ENCODE results near the gene KIFC1. TPM values are rescaled to one million over a fixed set of nuclear protein-coding genes. Genes with fewer than 3 reads are reported as not detected.

KIFC1 gene
- total RNA-seq, 1 donor from 2014 or later, result 31.3 TPM

DNA sequence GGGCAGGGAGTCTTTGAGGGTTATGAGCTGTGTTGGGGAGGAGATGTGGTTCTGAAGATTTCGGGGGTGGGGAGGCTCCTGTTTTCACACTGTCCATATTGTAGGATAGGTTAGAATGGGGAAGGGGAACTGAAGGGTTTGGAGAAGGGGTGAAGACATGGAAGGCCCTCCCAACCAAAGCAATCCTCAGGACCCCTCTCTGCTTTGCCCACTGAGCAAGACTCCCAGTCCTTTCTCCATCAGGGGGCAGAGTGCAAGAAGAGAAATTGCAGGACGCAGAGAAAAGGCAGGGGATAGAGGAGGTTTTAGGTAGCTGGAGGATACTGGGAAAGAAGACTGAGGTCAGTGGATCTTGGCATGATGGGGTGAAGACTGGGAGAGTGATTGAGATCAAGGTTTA lies 32.2 kb downstream of the KIFC1 start:
- Mint-ChIP-seq H3K4me1 (peaks cover 71% of the 10 kb centered on the region), H3K27ac (peak overlapping the region; percentile 97), H3K27me3 (ENCODE audit: low read depth) (no peaks in the 10 kb centered on the region), H3K9me3 (no peaks in the 10 kb centered on the region), H3K4me3 (no peak overlapping the region), H3K36me3 (peaks cover 8% of the 10 kb centered on the region)
- TF ChIP-seq, protein P1, sequence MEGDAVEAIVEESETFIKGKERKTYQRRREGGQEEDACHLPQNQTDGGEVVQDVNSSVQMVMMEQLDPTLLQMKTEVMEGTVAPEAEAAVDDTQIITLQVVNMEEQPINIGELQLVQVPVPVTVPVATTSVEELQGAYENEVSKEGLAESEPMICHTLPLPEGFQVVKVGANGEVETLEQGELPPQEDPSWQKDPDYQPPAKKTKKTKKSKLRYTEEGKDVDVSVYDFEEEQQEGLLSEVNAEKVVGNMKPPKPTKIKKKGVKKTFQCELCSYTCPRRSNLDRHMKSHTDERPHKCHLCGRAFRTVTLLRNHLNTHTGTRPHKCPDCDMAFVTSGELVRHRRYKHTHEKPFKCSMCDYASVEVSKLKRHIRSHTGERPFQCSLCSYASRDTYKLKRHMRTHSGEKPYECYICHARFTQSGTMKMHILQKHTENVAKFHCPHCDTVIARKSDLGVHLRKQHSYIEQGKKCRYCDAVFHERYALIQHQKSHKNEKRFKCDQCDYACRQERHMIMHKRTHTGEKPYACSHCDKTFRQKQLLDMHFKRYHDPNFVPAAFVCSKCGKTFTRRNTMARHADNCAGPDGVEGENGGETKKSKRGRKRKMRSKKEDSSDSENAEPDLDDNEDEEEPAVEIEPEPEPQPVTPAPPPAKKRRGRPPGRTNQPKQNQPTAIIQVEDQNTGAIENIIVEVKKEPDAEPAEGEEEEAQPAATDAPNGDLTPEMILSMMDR (IDR thresholded peaks at IDR 0.05; ENCODE audit: unreplicated experiment), result no peak
- no peak for DNase-seq (ENCODE audit: low spot score in 2 of 2, unreplicated experiment in 2 of 2)

DNA sequence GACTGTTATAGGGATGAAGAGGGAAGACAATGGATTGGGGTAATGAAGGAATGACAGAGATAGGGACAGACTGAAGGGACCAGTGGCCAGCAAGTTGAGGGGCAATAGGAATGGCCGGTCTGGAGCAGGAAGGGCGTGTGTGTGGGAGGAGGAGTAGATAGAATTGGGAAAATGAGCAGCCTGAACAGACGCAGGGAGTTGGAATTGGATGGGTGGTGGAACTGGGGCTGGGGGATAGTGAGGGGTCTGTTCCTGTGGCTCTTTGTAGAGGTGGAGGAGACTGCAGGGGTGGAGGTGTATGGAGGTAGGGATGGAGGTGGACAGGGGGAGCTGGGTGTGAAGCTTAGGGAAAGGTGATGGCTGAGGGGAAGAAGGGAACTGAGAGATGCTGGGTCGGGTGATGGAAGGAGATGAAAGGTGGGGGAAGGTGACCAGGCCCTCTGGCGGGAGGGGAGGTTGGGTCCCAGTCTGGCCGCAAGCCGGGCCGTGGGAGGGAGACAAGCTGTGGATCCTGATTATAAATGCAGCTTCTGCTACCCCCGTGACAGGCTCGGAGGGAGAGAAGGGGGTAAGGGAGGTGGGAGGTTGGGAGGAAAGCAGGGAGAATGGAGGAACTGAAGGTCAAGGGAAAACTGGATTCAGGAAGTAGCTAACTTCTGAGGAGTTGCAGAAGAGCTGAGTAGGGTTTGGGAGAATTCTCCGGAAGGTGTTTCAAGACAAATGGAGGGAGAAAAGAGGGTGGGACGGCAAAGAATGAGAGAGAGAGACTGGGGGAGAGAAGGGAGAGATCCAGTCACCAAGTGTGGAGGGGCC lies 33.4 kb downstream of the KIFC1 start:
- H3K9me3 Mint-ChIP-seq, result no peaks in the 10 kb centered on the region
- TF ChIP-seq, protein P1 (IDR thresholded peaks at IDR 0.05; ENCODE audit: unreplicated experiment), result no peak
- peaks cover 8% of the 10 kb centered on the region for H3K36me3 Mint-ChIP-seq
- no peak for DNase-seq (ENCODE audit: low spot score in 2 of 2, unreplicated experiment in 2 of 2)
- H3K27ac Mint-ChIP-seq, result peak overlapping the region; percentile 97
- H3K4me3 Mint-ChIP-seq, result peak overlapping the region; percentile 80
- H3K27me3 Mint-ChIP-seq (ENCODE audit: low read depth), result no peaks in the 10 kb centered on the region
- H3K4me1 Mint-ChIP-seq, result peaks cover 71% of the 10 kb centered on the region

DNA sequence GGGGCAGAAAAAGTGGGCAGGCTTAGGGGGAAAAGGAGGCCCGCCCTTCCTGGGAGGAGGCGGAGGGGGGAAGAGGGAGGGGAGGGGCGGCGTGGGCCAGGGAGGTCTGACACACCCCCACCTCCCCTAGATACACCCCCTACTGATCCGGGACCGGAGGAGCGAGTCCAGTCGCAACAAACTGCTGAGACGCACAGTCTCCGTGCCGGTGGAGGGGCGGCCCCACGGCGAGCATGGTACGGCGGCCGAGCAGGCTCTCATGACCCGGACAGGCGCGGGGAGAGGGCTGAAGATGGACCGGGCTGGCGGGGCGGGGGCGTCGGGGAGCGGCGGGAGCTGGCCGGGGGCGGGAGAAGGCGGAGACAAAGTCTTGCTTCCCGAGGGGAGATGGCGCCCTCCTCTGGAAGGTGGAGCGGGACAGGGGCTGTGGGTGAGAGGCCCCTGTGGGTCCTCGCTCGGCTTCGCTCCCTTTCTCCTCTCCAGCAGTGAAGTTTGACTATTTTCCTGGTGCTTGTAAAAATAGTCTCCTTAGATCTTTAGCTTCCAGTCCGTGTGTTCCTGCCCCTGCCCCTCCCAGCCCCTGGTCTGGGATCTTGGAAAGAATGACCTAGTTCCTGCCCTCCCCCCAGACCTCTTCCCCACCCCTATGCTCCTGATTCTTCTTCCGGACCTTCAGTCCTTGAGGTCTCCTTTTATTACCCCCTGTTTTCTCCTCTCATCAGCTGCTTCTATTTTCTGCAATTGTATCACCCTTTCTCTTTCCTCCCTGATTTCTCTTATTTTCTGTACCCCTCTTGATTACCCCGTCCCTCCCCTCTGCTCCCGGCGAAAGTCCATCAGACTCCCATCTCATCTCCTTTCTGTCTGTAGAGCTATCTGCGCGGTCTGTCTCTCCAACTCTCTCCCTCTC lies 34.3 kb downstream of the KIFC1 start:
- DNase-seq (ENCODE audit: low spot score in 2 of 2, unreplicated experiment in 2 of 2), result peak; percentile 75 to 87
- peaks cover 76% of the 10 kb centered on the region for H3K4me1 Mint-ChIP-seq
- peak overlapping the region; percentile 97 for H3K27ac Mint-ChIP-seq
- H3K36me3 Mint-ChIP-seq, result peaks cover 8% of the 10 kb centered on the region
- peak overlapping the region; percentile 80 for H3K4me3 Mint-ChIP-seq
- no peaks in the 10 kb centered on the region for H3K27me3 Mint-ChIP-seq (ENCODE audit: low read depth)
- TF ChIP-seq, protein P1 (IDR thresholded peaks at IDR 0.05; ENCODE audit: unreplicated experiment), result peak; percentile 26
- no peaks in the 10 kb centered on the region for H3K9me3 Mint-ChIP-seq

DNA sequence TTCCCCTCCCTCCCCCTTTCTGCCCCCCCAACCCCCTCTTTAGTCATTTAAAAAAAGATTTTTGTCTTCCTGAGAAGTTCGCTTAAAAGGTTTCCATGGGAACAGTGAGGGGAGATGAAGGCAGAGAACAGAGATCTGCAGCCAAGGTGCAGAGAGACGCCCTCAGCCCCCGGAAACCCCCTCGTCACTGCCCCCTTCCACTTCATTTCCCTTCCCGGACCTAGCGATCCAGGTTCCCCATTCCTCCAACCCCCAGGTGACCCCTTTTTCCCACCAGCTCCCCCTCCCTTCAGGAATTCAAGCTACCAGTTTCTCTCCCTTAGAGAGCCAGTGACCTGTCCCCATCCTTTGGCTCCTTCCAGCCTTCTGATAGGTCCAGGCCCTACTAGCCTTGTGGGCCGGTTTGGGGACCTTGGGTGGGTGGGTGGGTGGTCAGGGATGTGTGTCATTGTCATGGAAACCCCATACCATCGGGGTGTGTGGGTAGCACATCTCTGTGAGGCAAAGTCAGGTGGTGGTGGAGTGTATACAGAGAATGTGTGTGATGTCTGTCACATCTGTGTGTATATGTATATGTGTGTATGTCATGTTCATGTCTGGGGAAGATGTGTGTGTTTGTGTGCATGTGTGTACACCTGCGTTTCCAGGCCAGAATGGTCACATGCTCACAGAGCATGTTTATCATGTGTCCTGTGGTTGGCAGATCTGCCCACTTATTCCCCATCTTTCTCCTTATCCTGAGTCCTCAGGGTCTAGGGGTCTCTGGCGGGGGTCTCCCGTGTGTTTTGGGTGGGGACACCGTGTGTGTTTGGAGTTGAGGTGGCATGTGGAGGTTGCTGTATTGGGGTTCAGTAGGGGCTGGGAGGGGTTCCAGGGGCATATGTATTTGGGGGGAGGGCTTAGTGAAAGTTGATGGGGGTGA lies 35.2 kb downstream of the KIFC1 start:
- H3K36me3 Mint-ChIP-seq, result peaks cover 8% of the 10 kb centered on the region
- peak overlapping the region; percentile 80 for H3K4me3 Mint-ChIP-seq
- peaks cover 73% of the 10 kb centered on the region for H3K4me1 Mint-ChIP-seq
- no peaks in the 10 kb centered on the region for H3K27me3 Mint-ChIP-seq (ENCODE audit: low read depth)
- no peak for DNase-seq (ENCODE audit: low spot score in 2 of 2, unreplicated experiment in 2 of 2)
- H3K9me3 Mint-ChIP-seq, result no peaks in the 10 kb centered on the region
- H3K27ac Mint-ChIP-seq, result peak overlapping the region; percentile 97
- TF ChIP-seq, protein P1 (IDR thresholded peaks at IDR 0.05; ENCODE audit: unreplicated experiment), result no peak
